GM04504 (cell line): ENCODE results near the gene SLC6A20.

Experiments
- DNase-seq: peaks from one replicate; pipeline ENCODE4 v3.0.0-alpha.2; 2012; ENCODE audit warnings: low read depth

Gene SLC6A20

GRCh38 chr3:45778761-45779201 is 17.6 kb downstream of the SLC6A20 start:
- no peak for DNase-seq

GRCh38 chr3:45777746-45778386 is 18.5 kb downstream of the SLC6A20 start:
- DNase-seq, result no peak

- no peak for DNase-seq
These were observed 19.1 kb downstream of the SLC6A20 start for GRCh38 chr3:45777111-45777745.

- DNase-seq, result no peak
These were observed 19.7 kb downstream of the SLC6A20 start for GRCh38 chr3:45776611-45777010.

- no peak for DNase-seq
These were observed 20.1 kb downstream of the SLC6A20 start for GRCh38 chr3:45776301-45776595.

- DNase-seq, result no peak
These were observed 20.6 kb downstream of the SLC6A20 start for GRCh38 chr3:45775571-45776300.

- no peak for DNase-seq
These were observed 21.5 kb downstream of the SLC6A20 start for GRCh38 chr3:45774581-45775521.

GRCh38 chr3:45773714-45774449 is 22.5 kb downstream of the SLC6A20 start:
- DNase-seq, result no peak

- no peak for DNase-seq
These were observed 23.3 kb downstream of the SLC6A20 start for GRCh38 chr3:45773072-45773471.

GRCh38 chr3:45772341-45773035 is 23.8 kb downstream of the SLC6A20 start:
- DNase-seq, result no peak

GRCh38 chr3:45771831-45772230 is 24.5 kb downstream of the SLC6A20 start:
- no peak for DNase-seq

- DNase-seq, result no peak
These were observed 25.1 kb downstream of the SLC6A20 start for GRCh38 chr3:45771166-45771775.

GRCh38 chr3:45765958-45766357 is 30.4 kb downstream of the SLC6A20 start:
- no peak for DNase-seq

GRCh38 chr3:45765266-45765851 is 31.0 kb downstream of the SLC6A20 start:
- no peak for DNase-seq

GRCh38 chr3:45763303-45763675 is 33.0 kb downstream of the SLC6A20 start:
- DNase-seq, result no peak

GRCh38 chr3:45762647-45763302 is 33.6 kb downstream of the SLC6A20 start:
- no peak for DNase-seq

GRCh38 chr3:45761831-45762230 is 34.5 kb downstream of the SLC6A20 start:
- no peak for DNase-seq

GRCh38 chr3:45760878-45761711 is 35.2 kb downstream of the SLC6A20 start:
- peak; percentile 15 for DNase-seq

- DNase-seq, result no peak
These were observed 36.5 kb downstream of the SLC6A20 start for GRCh38 chr3:45759851-45760250.
